ENCODE data around the gene TRIP12.
A peak's percentile ranks its signal among the peaks of the same experiment; 100 is the strongest.

TRIP12 gene

GRCh38 chr2:229719926-229720647, 201.7 kb downstream of the TRIP12 start:
- H3K9ac ChIP-seq (ENCODE audit: low read depth, low read length): no peak overlapping the region
- H3K27me3 ChIP-seq (ENCODE audit: insufficient read depth, low read length): peaks cover 39% of the 10 kb centered on the region
- no peak overlapping the region for H3K27ac ChIP-seq (ENCODE audit: low read length)
- H3K4me3 ChIP-seq (ENCODE audit: low read length): no peak overlapping the region
- no peaks in the 10 kb centered on the region for H3K36me3 ChIP-seq (ENCODE audit: insufficient read depth, low read depth, low read length)
- no peaks in the 10 kb centered on the region for H3K9me3 ChIP-seq (ENCODE audit: insufficient read depth, low read depth, low read length)
- no peaks in the 10 kb centered on the region; the same call in 1 of the 2 replicates for H3K4me1 ChIP-seq (ENCODE audit: insufficient read depth, low read length)

GRCh38 chr2:229718057-229718456, 203.8 kb downstream of the TRIP12 start:
- Histone ChIP-seq H3K36me3 (ENCODE audit: insufficient read depth, low read depth, low read length) (no peaks in the 10 kb centered on the region), H3K4me3 (ENCODE audit: low read length) (no peak overlapping the region), H3K9ac (ENCODE audit: low read depth, low read length) (no peak overlapping the region), H3K4me1 (ENCODE audit: insufficient read depth, low read length) (no peaks in the 10 kb centered on the region; the same call in 1 of the 2 replicates), H3K9me3 (ENCODE audit: insufficient read depth, low read depth, low read length) (no peaks in the 10 kb centered on the region), H3K27ac (ENCODE audit: low read length) (no peak overlapping the region), H3K27me3 (ENCODE audit: insufficient read depth, low read length) (peaks cover 50% of the 10 kb centered on the region)

DNA sequence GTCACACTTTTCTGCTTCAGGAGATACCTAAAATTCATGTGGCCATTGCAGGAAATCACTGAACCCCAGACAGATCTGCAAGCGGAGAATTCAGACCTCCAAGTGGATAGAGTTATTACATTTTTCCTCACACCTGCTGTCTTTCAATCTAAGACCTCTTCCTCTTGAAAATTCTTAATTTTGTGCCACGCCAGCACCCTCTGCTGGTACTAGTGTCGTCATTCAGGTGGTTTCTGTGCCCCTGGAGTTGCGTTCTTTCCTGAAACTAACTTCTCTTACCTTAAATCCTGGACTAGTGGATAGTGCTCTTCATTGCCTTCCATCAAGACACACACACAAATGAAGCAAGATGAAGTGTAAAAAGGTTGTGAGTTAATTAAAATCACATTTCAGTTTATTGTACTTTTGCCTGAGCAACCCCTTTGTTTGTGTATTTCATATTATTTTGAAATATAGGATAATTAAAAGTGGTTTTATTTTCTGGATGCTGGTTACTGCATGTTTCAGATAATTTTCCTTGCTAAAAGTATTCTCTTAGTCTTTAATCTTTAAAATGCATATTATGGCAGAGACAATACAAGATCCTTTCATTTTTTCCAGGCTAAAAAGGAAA, 205.8 kb downstream of the TRIP12 start:
- no peaks in the 10 kb centered on the region for H3K36me3 ChIP-seq (ENCODE audit: insufficient read depth, low read depth, low read length)
- H3K9ac ChIP-seq (ENCODE audit: low read depth, low read length): no peak overlapping the region
- no peaks in the 10 kb centered on the region for H3K9me3 ChIP-seq (ENCODE audit: insufficient read depth, low read depth, low read length)
- no peaks in the 10 kb centered on the region; the same call in 1 of the 2 replicates for H3K4me1 ChIP-seq (ENCODE audit: insufficient read depth, low read length)
- peaks cover 71% of the 10 kb centered on the region for H3K27me3 ChIP-seq (ENCODE audit: insufficient read depth, low read length)
- peak overlapping the region; percentile 68; the same call in 1 of the 2 replicates for H3K4me3 ChIP-seq (ENCODE audit: low read length)
- no peak overlapping the region for H3K27ac ChIP-seq (ENCODE audit: low read length)

DNA sequence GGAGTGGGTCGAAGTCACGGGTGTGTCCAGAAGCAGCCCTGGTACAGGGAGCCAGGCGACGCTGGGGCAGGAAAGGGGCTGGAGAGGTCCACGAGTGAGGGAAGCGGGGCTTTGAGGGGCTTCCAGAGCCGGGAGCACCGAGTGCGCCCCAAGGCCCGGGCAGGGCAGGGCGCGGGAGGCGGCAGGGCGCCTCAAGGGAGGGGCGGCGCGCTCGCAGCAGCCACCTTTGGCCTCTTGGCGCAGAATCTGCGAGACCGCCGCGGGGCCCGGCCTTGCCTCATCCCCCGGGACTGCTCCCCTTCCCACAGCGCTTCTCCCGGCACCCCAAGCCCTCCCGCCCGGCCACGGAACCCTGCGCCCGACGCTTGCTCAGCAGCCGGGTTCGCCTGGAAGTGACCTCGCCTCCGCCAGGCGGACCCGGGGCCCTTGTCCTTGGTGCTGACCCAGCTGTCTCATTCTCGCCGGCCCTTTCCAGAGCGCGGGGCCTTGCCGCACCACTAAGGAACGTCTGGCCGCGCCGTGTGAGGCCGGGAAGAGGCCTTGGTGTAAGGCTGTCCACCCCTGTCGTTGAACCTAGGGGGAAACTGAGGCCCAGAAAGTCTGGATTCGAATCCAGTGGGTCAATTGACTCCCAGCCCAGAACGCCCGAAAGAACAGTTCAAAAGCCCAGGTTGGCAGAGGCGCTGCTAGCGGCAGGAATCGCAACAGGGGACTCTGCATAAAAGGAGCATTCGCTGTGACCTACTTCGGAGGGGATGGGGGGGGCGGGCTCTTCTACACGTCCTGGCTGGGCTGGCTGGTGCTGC, 206.9 kb downstream of the TRIP12 start:
- Histone ChIP-seq H3K36me3 (ENCODE audit: insufficient read depth, low read depth, low read length) (no peaks in the 10 kb centered on the region), H3K27me3 (ENCODE audit: insufficient read depth, low read length) (peaks cover 75% of the 10 kb centered on the region), H3K4me3 (ENCODE audit: low read length) (peak overlapping the region; percentile 68), H3K9me3 (ENCODE audit: insufficient read depth, low read depth, low read length) (no peaks in the 10 kb centered on the region), H3K27ac (ENCODE audit: low read length) (no peak overlapping the region), H3K4me1 (ENCODE audit: insufficient read depth, low read length) (no peaks in the 10 kb centered on the region; the same call in 1 of the 2 replicates), H3K9ac (ENCODE audit: low read depth, low read length) (no peak overlapping the region)

DNA sequence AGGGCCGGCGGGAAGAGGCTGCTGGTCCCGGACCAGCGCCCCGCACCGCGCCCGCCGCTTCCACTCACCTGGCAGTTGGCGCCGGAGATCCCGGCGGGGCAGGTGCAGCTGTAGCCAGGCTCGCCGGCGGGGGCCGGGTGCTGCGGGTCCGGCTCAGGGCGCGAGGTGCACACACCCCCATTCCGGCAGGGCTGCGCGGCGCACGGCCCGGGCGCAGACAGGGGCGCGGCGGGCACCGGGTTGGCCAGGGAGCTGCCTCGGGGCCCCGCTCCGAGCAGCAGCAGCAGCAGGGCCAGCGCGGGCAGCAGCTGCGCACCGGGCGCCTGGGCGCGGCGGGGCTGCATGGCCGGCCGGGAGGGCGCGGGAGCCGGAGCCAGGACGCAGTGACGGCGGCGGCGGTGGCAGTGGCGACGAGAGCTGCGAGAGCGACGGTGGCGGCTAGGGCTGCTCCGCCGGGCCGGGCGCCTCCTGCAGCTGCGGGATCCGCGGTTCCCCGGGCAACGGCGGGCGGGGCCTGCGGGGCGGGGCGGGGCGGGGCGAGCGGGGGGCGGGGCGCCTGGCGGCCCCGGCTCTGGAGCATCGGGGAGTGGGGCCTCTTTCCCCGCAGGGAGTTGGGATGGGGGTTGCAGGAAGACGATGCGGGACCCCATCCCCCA, 207.6 kb downstream of the TRIP12 start, which contains the start of gene DNER:
TSS of gene DNER (minus strand) at position 476 of the 656 bp plus-strand sequence. CDS start at position 344, 132 bp downstream.
- Histone ChIP-seq H3K4me1 (ENCODE audit: insufficient read depth, low read length) (no peaks in the 10 kb centered on the region; the same call in 1 of the 2 replicates), H3K27ac (ENCODE audit: low read length) (no peak within 1 kb of the TSS), H3K36me3 (ENCODE audit: insufficient read depth, low read depth, low read length) (no peaks in the 10 kb centered on the region), H3K27me3 (ENCODE audit: insufficient read depth, low read length) (peaks cover 75% of the 10 kb centered on the region), H3K9me3 (ENCODE audit: insufficient read depth, low read depth, low read length) (no peaks in the 10 kb centered on the region), H3K4me3 (ENCODE audit: low read length) (peak within 1 kb of the TSS; percentile 72), H3K9ac (ENCODE audit: low read depth, low read length) (no peak within 1 kb of the TSS)

All from iPS-20b (cell line).